ENCODE data around the gene APPBP2.
"Not testable (repeated sequence)": the region's sequence is repeated elsewhere in the genome, so short reads cannot be mapped to it uniquely, and the experiment has no call there.

GRCh38 chr17:60490594-60490993, 35.4 kb downstream of the APPBP2 start:
- TF ChIP-seq POLR2AphosphoS5, POLR2A, POU2F2 (IDR thresholded peaks at IDR 0.05; ENCODE audit: low read depth, low read length): not testable (repeated sequence)

All from GM12891 (cell line).